IMR-90 (cell line): ENCODE data around the gene BTNL2. TPM values are rescaled to one million over a fixed set of nuclear protein-coding genes. Genes with fewer than 3 reads are reported as not detected.

Source experiments
- ATAC-seq: fragments of 200-7000 bp; cut with Tn5 transposase; 2 replicates; pipeline ENCODE4 v1.9.1; 2020; ENCODE audit warnings: low read depth, mild to moderate bottlenecking, moderate library complexity
- BruUV-seq: library from RNA; stranded (reverse); fragments of 400-500 nt; replicated peaks from 2 replicates; lab custom pipeline; 2021; lab: Mats Ljungman, UMichigan
- CTCF ChIA-PET: fragments of 300-600 bp; formaldehyde crosslinking; extraction: SDS; loops from one replicate; lab custom pipeline; 2021; ENCODE audit warnings: antibody characterized with exemption; lab: Yijun Ruan, JAX
- POLR2A ChIA-PET: fragments of 300-600 bp; sonication (Branson Sonifier 250); formaldehyde crosslinking; loops from one replicate; lab custom pipeline; 2022; ENCODE audit warnings: antibody characterized with exemption; ENCODE audit not compliant: unreplicated experiment; lab: Charles Lee
- DNase-seq: peaks from one replicate; pipeline ENCODE4 v3.0.0; 2013
- H2AFZ ChIP-seq: replicated peaks from 2 replicates; pipeline ENCODE3; 2013; ENCODE audit warnings: low read length, mild to moderate bottlenecking; ENCODE audit not compliant: poor library complexity
- H2AK5ac ChIP-seq: 2 replicates; pipeline ENCODE4 v1.6.1; 2013; ENCODE audit warnings: low read depth, low read length, inconsistent platforms
- H2AK9ac ChIP-seq: replicated peaks from 2 replicates; pipeline ENCODE3; 2013; ENCODE audit warnings: mild to moderate bottlenecking, low read depth, low read length, moderate library complexity; ENCODE audit not compliant: poor library complexity
- H2BK120ac ChIP-seq: 2 replicates; pipeline ENCODE4 v1.6.1; 2013; ENCODE audit warnings: low read depth, low read length, inconsistent platforms
- H2BK15ac ChIP-seq: 3 replicates; pipeline ENCODE4 v1.6.1; 2013; ENCODE audit warnings: low read depth, low read length, inconsistent platforms
- H2BK20ac ChIP-seq: 2 replicates; pipeline ENCODE4 v1.6.1; 2013; ENCODE audit warnings: low read depth, mild to moderate bottlenecking, inconsistent platforms, low read length, moderate library complexity
- H2BK5ac ChIP-seq: 2 replicates; pipeline ENCODE4 v1.6.1; 2013; ENCODE audit warnings: mild to moderate bottlenecking, low read depth, low read length, inconsistent platforms; ENCODE audit not compliant: poor library complexity, severe bottlenecking
- H3K14ac ChIP-seq: replicated peaks from 2 replicates; pipeline ENCODE4 v1.6.1; 2013; ENCODE audit warnings: low read depth, low read length, inconsistent platforms
- H3K18ac ChIP-seq: 2 replicates; pipeline ENCODE4 v1.6.1; 2013; ENCODE audit warnings: low read depth, low read length, control low read depth
- H3K23ac ChIP-seq: 2 replicates; pipeline ENCODE4 v1.6.1; 2013; ENCODE audit warnings: low read depth, low read length, inconsistent platforms
- H3K27ac ChIP-seq: 2 replicates; pipeline ENCODE4 v1.5.1; 2013; ENCODE audit warnings: mild to moderate bottlenecking, control low read depth, low read length; ENCODE audit not compliant: insufficient read depth
- H3K27me3 ChIP-seq: 2 replicates; pipeline ENCODE4 v1.6.1; 2013; ENCODE audit warnings: low read length; ENCODE audit not compliant: control insufficient read depth, insufficient read depth
- H3K36me3 ChIP-seq: 2 replicates; pipeline ENCODE4 v1.6.1; 2013; ENCODE audit warnings: low read length, mixed read lengths; ENCODE audit not compliant: control insufficient read depth, insufficient read depth
- H3K4ac ChIP-seq: 2 replicates; pipeline ENCODE4 v1.6.1; 2013; ENCODE audit warnings: low read depth, low read length, inconsistent platforms
- H3K4me1 ChIP-seq: 2 replicates; pipeline ENCODE4 v1.6.1; 2013; ENCODE audit warnings: low read length, mixed read lengths; ENCODE audit not compliant: control insufficient read depth, insufficient read depth
- H3K4me2 ChIP-seq: 2 replicates; pipeline ENCODE4 v1.6.1; 2013; ENCODE audit warnings: low read depth, mild to moderate bottlenecking, control low read depth, low read length, moderate library complexity
- H3K4me3 ChIP-seq: 2 replicates; pipeline ENCODE4 v1.5.1; 2013; ENCODE audit warnings: low read depth, mild to moderate bottlenecking, control low read depth, low read length, moderate library complexity; ENCODE audit not compliant: insufficient read depth
- H3K56ac ChIP-seq: 2 replicates; pipeline ENCODE4 v1.6.1; 2013; ENCODE audit warnings: low read length, inconsistent platforms; ENCODE audit not compliant: insufficient read depth; ENCODE audit errors: extremely low read depth
- H3K79me1 ChIP-seq, 2 experiments: 2 replicates each; pipeline ENCODE4 v1.6.1; 2013; ENCODE audit warnings: low read length in 2 of 2, inconsistent platforms in 1 of 2, low read depth in 1 of 2
- H3K9ac ChIP-seq: 2 replicates; pipeline ENCODE4 v1.6.1; 2013; ENCODE audit warnings: low read depth, low read length, control low read depth
- H3K9me1 ChIP-seq: 2 replicates; pipeline ENCODE4 v1.6.1; 2013; ENCODE audit warnings: low read length, inconsistent platforms; ENCODE audit not compliant: insufficient read depth
- H3K9me3 ChIP-seq: 2 replicates; pipeline ENCODE4 v1.6.1; 2013; ENCODE audit warnings: low read length; ENCODE audit not compliant: control insufficient read depth, insufficient read depth
- H4K20me1 ChIP-seq: 2 replicates; pipeline ENCODE4 v1.6.1; 2013; ENCODE audit warnings: low read length, inconsistent platforms; ENCODE audit not compliant: insufficient read depth
- H4K5ac ChIP-seq: 2 replicates; pipeline ENCODE4 v1.6.1; 2013; ENCODE audit warnings: mild to moderate bottlenecking, low read depth, low read length, control low read depth
- H4K8ac ChIP-seq, 2 experiments: 2 replicates each; pipeline ENCODE4 v1.6.1; 2013; ENCODE audit warnings: low read depth in 2 of 2, low read length in 2 of 2, control low read depth in 1 of 2, inconsistent platforms in 1 of 2
- H4K91ac ChIP-seq: 2 replicates; pipeline ENCODE4 v1.6.1; 2013; ENCODE audit warnings: low read depth, low read length, inconsistent platforms; ENCODE audit not compliant: insufficient read depth
- BHLHE40 ChIP-seq: fragments of 150-350 bp; IDR thresholded peaks from 2 replicates; pipeline ENCODE4 v1.6.1; 2016; ENCODE audit warnings: mild to moderate bottlenecking, low read depth, low read length
- CEBPB ChIP-seq: IDR thresholded peaks from 2 replicates; pipeline ENCODE4 v1.6.1; 2012; ENCODE audit warnings: low read depth, low read length, improper control_type of control experiment
- CHD1 ChIP-seq: IDR thresholded peaks from 2 replicates; pipeline ENCODE4 v1.6.1; 2012; ENCODE audit warnings: low read depth, low read length, improper control_type of control experiment
- ELK1 ChIP-seq: fragments of 150-350 bp; IDR thresholded peaks from 2 replicates; pipeline ENCODE4 v1.6.1; 2016; ENCODE audit warnings: low read depth, mild to moderate bottlenecking, low read length, moderate library complexity, borderline replicate concordance
- FOS ChIP-seq: fragments of 150-350 bp; IDR thresholded peaks from 2 replicates; pipeline ENCODE4 v1.6.1; 2016; ENCODE audit warnings: low read depth, low read length
- MAFK ChIP-seq: IDR thresholded peaks from 2 replicates; pipeline ENCODE4 v1.6.1; 2012; ENCODE audit warnings: low read depth, low read length, improper control_type of control experiment
- MAZ ChIP-seq: IDR thresholded peaks from 2 replicates; pipeline ENCODE4 v1.6.1; 2012; ENCODE audit warnings: low read depth, mild to moderate bottlenecking, low read length, improper control_type of control experiment, moderate library complexity, borderline replicate concordance
- MXI1 ChIP-seq: IDR thresholded peaks from 2 replicates; pipeline ENCODE4 v1.6.1; 2012; ENCODE audit warnings: low read depth, mild to moderate bottlenecking, low read length, moderate library complexity, borderline replicate concordance
- RAD21 ChIP-seq: IDR thresholded peaks from 2 replicates; pipeline ENCODE4 v1.6.1; 2012; ENCODE audit warnings: low read length, improper control_type of control experiment
- RCOR1 ChIP-seq: IDR thresholded peaks from 2 replicates; pipeline ENCODE4 v1.6.1; 2012; ENCODE audit warnings: mild to moderate bottlenecking, low read length, improper control_type of control experiment; ENCODE audit not compliant: insufficient replicate concordance
- WGBS, 2 experiments: methylation state at CpG; one replicate each; pipeline versions ENCODE4 v1.1.5 to v1.1.7; 2013; ENCODE audit warnings: missing lambda C conversion rate in 2 of 2; ENCODE audit not compliant: insufficient read length in 1 of 2; ENCODE audit errors: extremely low coverage in 2 of 2; 5-methylcytosine and 5-hydroxymethylcytosine counted together
- dilution Hi-C: fragments of 300-500 bp; cut with HindIII; formaldehyde crosslinking; loops from one replicate; pipeline ENCODE4 v1.14.3; 2018; ENCODE audit warnings: low sequenced_read_pairs; ENCODE audit not compliant: unreplicated experiment
- in situ Hi-C: fragments of 300-500 bp; cut with MboI; formaldehyde crosslinking; loops from 3 replicates; pipeline ENCODE4 v1.14.3; 2019; ENCODE audit warnings: low sequenced_read_pairs, inconsistent platforms, mixed read lengths
- intact Hi-C: fragments of 100-400 bp; cut with micrococcal nuclease; formaldehyde crosslinking; loops from 2 replicates; pipeline ENCODE4 v1.10.0; 2022
- polyA plus RNA-seq, 3 experiments: library from polyadenylated mRNA; depleted of rRNA; stranded (reverse); fragments of >200 nt; gene quantifications; 2 replicates each; pipeline ENCODE4 v1.2.3, GENCODE V29; 2012; ENCODE audit warnings: low replicate concordance in 1 of 3
- total RNA-seq: library from RNA; depleted of rRNA; stranded (reverse); fragments of >200 nt; gene quantifications from 2 replicates; pipeline ENCODE4 v1.2.3, GENCODE V29; 2012

BTNL2 gene
- total and polyA plus RNA-seq, 2 of the 4 experiments (the other 2 are of a cell fraction): not detected

DNA sequence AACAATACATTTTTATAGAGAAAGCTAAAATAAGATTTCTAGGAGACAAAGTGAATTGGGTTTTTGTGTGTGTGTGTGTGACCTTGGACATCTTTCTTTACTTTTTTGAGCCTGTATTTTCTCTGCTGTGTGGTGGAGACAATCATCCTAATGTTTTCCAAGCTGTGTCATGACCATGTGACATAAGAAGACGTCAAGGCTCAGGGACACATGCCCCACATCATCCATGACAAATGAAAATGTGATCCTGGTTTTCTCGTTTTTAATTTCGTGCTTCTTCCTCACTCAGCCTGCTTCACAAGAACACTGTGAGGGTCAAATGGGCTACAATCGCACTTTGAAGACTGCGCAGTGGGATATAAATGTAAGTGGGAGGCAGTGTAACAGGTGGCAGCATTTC lies 3.9 kb upstream of the BTNL2 start (continued):
- TF ChIP-seq ELK1: no peak
- no peak for TF ChIP-seq MXI1
- no peak for TF ChIP-seq RCOR1

GRCh38 chr6:32406197-32406596 lies 784 bp downstream of the BTNL2 start:
- TF ChIP-seq CHD1 (no peak), MAFK (no peak), FOS (no peak), RAD21 (no peak), CEBPB (no peak), MAZ (no peak), BHLHE40 (no peak), RCOR1 (no peak)
- Histone ChIP-seq H2BK20ac (no peak overlapping the region), H2BK120ac (no peak overlapping the region), H2BK15ac (no peak overlapping the region), H3K23ac (no peak overlapping the region), H4K5ac (no peak overlapping the region), H4K91ac (no peak overlapping the region), H3K9ac (no peak overlapping the region), H3K4ac (no peak overlapping the region), H3K79me1 (no peaks in the 10 kb centered on the region), H3K4me1 (no peaks in the 10 kb centered on the region), H2AK9ac (no peak overlapping the region), H3K14ac (no peak overlapping the region), H3K27me3 (peaks cover 34% of the 10 kb centered on the region), H3K18ac (no peak overlapping the region), H2AK5ac (no peak overlapping the region), H3K9me3 (no peaks in the 10 kb centered on the region), H3K4me3 (no peak overlapping the region), H3K36me3 (no peaks in the 10 kb centered on the region), H3K56ac (no peak overlapping the region), H3K9me1 (peaks cover 3% of the 10 kb centered on the region; the same call in 1 of the 2 replicates), H4K8ac (no peak overlapping the region), H3K27ac (no peak overlapping the region), H4K20me1 (no peaks in the 10 kb centered on the region), H2BK5ac (no peak overlapping the region), H2AFZ (peak overlapping the region; percentile 72), H3K4me2 (no peak overlapping the region)
- ChIA-PET CTCF (no interaction called here), POLR2A (no interaction called here)
- no TSS peak for BruUV-seq
- in situ Hi-C loops: no loop called here
- ATAC-seq: no peak
- DNase-seq: no peak
- dilution Hi-C loops: no loop called here
- intact Hi-C loops: no loop called here
- 44% methylated on average over 5 of the region's 9 CpGs; no CpG with 5 or more reads in 1 of the 2 experiments for WGBS, 2 experiments
